T-cell (primary cell): Measurements from ENCODE around the gene OR2T29. TPM values are rescaled to one million over a fixed set of nuclear protein-coding genes. Genes with fewer than 3 reads are reported as not detected.
"Not testable (repeated sequence)": the region's sequence is repeated elsewhere in the genome, so short reads cannot be mapped to it uniquely, and the experiment has no call there.

Source experiments
- ATAC-seq, 4 experiments: fragments of 200-7000 bp in 3 of 4; fragments of 150-1000 bp in 1 of 4; cut with Tn5 transposase; replicated peaks in 1 of 4; 1 replicate in 3 of 4; 2 replicates in 1 of 4; pipeline ENCODE4 v1.10.0; 2021; ENCODE audit warnings: moderate library complexity in 3 of 4, mild to moderate bottlenecking in 2 of 4, moderate number of reproducible peaks in 1 of 4
- CTCF ChIA-PET, 2 donors: fragments of 300-600 bp; sonication (Branson Sonifier 250); formaldehyde crosslinking; loops; one replicate each; lab custom pipeline; 2022; ENCODE audit warnings: antibody characterized with exemption in 2 of 2; lab: Charles Lee
- POLR2A ChIA-PET, 2 donors: fragments of 300-600 bp; sonication (Branson Sonifier 250); formaldehyde crosslinking; loops; one replicate each; lab custom pipeline; 2022; ENCODE audit warnings: antibody characterized with exemption in 2 of 2; lab: Charles Lee
- DNase-seq, 35 experiments: peaks; one replicate each; pipeline versions ENCODE4 v3.0.0 to v3.0.0-alpha.2; 2013 to 2023
- H3K27ac ChIP-seq: one replicate; pipeline ENCODE4 v1.5.1; 2013; ENCODE audit warnings: low read length
- H3K27me3 ChIP-seq, 2 experiments: replicated peaks in 1 of 2; 1 replicate in 1 of 2; 2 replicates in 1 of 2; pipeline versions ENCODE4 v1.6.1 to v1.7.0; 2013; ENCODE audit warnings: low read length in 1 of 2, mixed read lengths in 1 of 2; ENCODE audit not compliant: control insufficient read depth in 2 of 2, insufficient read depth in 2 of 2; ENCODE audit errors: extremely low read depth in 1 of 2
- H3K36me3 ChIP-seq, 2 donors: 1 replicate in 1 of 2; 2 replicates in 1 of 2; pipeline versions ENCODE4 v1.6.1 to v1.7.0; 2013; ENCODE audit warnings: low read length in 1 of 2; ENCODE audit not compliant: control insufficient read depth in 2 of 2, insufficient read depth in 1 of 2; ENCODE audit errors: extremely low read depth in 1 of 2
- H3K4me1 ChIP-seq, 2 experiments: 1 replicate in 1 of 2; 2 replicates in 1 of 2; pipeline versions ENCODE4 v1.6.1 to v1.7.0; 2013; ENCODE audit warnings: low read length in 2 of 2, mixed read lengths in 1 of 2; ENCODE audit not compliant: insufficient read depth in 2 of 2, control insufficient read depth in 1 of 2; ENCODE audit errors: extremely low read depth in 1 of 2
- H3K4me3 ChIP-seq, 2 donors: 1 replicate in 1 of 2; 2 replicates in 1 of 2; pipeline versions ENCODE4 v1.5.1 to v1.7.0; 2013; ENCODE audit warnings: mild to moderate bottlenecking in 2 of 2, low read length in 1 of 2, moderate library complexity in 1 of 2; ENCODE audit not compliant: control insufficient read depth in 1 of 2; ENCODE audit errors: extremely low read depth in 1 of 2
- H3K9me3 ChIP-seq: 2 replicates; pipeline ENCODE4 v1.7.0; 2013
- H3K27ac Mint-ChIP-seq, 2 donors: one replicate each; pipeline ENCODE4 v1.8.0; 2020 to 2021; ENCODE audit warnings: mild to moderate bottlenecking in 2 of 2, mixed read lengths in 2 of 2
- H3K27me3 Mint-ChIP-seq, 2 donors: one replicate each; pipeline ENCODE4 v1.8.0; 2021 to 2022; ENCODE audit warnings: mixed read lengths in 2 of 2
- H3K36me3 Mint-ChIP-seq: one replicate; pipeline ENCODE4 v1.8.0; 2021; ENCODE audit warnings: mixed read lengths
- H3K4me1 Mint-ChIP-seq, 3 donors: one replicate each; pipeline ENCODE4 v1.8.0; 2020 to 2022; ENCODE audit warnings: mixed read lengths in 3 of 3, mild to moderate bottlenecking in 1 of 3
- H3K4me3 Mint-ChIP-seq, 3 donors: one replicate each; pipeline ENCODE4 v1.8.0; 2020 to 2022; ENCODE audit warnings: mild to moderate bottlenecking in 3 of 3, mixed read lengths in 3 of 3, moderate library complexity in 3 of 3
- H3K9me3 Mint-ChIP-seq, 3 donors: one replicate each; pipeline ENCODE4 v1.8.0; 2020 to 2022; ENCODE audit warnings: mixed read lengths in 3 of 3
- WGBS: methylation state at CpG from one replicate; pipeline ENCODE4 v1.1.5; 2013; ENCODE audit warnings: missing lambda C conversion rate; ENCODE audit not compliant: insufficient coverage; 5-methylcytosine and 5-hydroxymethylcytosine counted together
- total RNA-seq, 35 experiments: library from RNA in 6 of 35; stranded (reverse) in 6 of 35; fragments of 120-200 nt in 1 of 35; gene quantifications; one replicate each; pipeline versions ENCODE4 v1.2.1 to v1.2.4 and lab custom pipeline; 2013 to 2026

Gene OR2T29
- total RNA-seq, 5 donors from 2014 or later (not counting 1 experiment from before 2014, with no cell fraction given), result not detected

- DNase-seq, H3K4me3 Mint-ChIP-seq, H3K4me1 Mint-ChIP-seq, POLR2A ChIA-PET, H3K27me3 ChIP-seq, H3K9me3 ChIP-seq, H3K36me3 ChIP-seq, CTCF ChIA-PET, H3K4me3 ChIP-seq, H3K27ac ChIP-seq, H3K27ac Mint-ChIP-seq, ATAC-seq, H3K27me3 Mint-ChIP-seq, H3K9me3 Mint-ChIP-seq, H3K36me3 Mint-ChIP-seq, H3K4me1 ChIP-seq: not testable (repeated sequence)
- no CpG with 5 or more reads among the region's 3 CpGs for WGBS
Observed at GRCh38 chr1:248574657-248575056, 12.1 kb upstream of the OR2T29 start, which contains the start of gene OR2T34. Gene OR2T34, minus strand, starts transcription at chr1:248574757. Its CDS starts 0 bp downstream, at chr1:248574757.

- POLR2A ChIA-PET, H3K9me3 Mint-ChIP-seq: not testable (repeated sequence)
Observed at GRCh38 chr1:248573856-248574255, 11.3 kb upstream of the OR2T29 start.

GRCh38 chr1:248572049-248572448 is 9.5 kb upstream of the OR2T29 start:
- CTCF ChIA-PET, H3K27ac Mint-ChIP-seq, H3K27me3 Mint-ChIP-seq, H3K4me3 Mint-ChIP-seq, H3K27me3 ChIP-seq, H3K36me3 ChIP-seq, H3K9me3 Mint-ChIP-seq, H3K36me3 Mint-ChIP-seq, H3K27ac ChIP-seq, H3K4me3 ChIP-seq, H3K4me1 ChIP-seq, H3K9me3 ChIP-seq, POLR2A ChIA-PET, ATAC-seq, DNase-seq: not testable (repeated sequence)
- WGBS, result no CpG with 5 or more reads among the region's 1 CpG
- peaks cover 3 to 17% (median 14%) of the 10 kb centered on the region in 3 donors for H3K4me1 Mint-ChIP-seq

More at GRCh38 chr1:248573856-248574255, 11.3 kb upstream of the OR2T29 start:
- H3K27me3 ChIP-seq, CTCF ChIA-PET, H3K27ac Mint-ChIP-seq, ATAC-seq, H3K9me3 ChIP-seq, H3K36me3 ChIP-seq, H3K4me3 ChIP-seq, H3K4me1 ChIP-seq, H3K36me3 Mint-ChIP-seq, H3K4me3 Mint-ChIP-seq, DNase-seq, H3K27ac ChIP-seq, H3K27me3 Mint-ChIP-seq: not testable (repeated sequence)
- peaks cover 3 to 13% (median 13%) of the 10 kb centered on the region in 3 donors for H3K4me1 Mint-ChIP-seq
- no CpG with 5 or more reads among the region's 8 CpGs for WGBS

GRCh38 chr1:248570811-248571210 is 8.2 kb upstream of the OR2T29 start:
- WGBS, result no CpG with 5 or more reads among the region's 3 CpGs
- H3K9me3 Mint-ChIP-seq, H3K27me3 Mint-ChIP-seq, H3K4me3 ChIP-seq, H3K36me3 ChIP-seq, CTCF ChIA-PET, ATAC-seq, H3K27me3 ChIP-seq, H3K27ac ChIP-seq, POLR2A ChIA-PET, H3K27ac Mint-ChIP-seq, DNase-seq, H3K9me3 ChIP-seq, H3K36me3 Mint-ChIP-seq, H3K4me1 ChIP-seq: not testable (repeated sequence)
- Mint-ChIP-seq H3K4me1 (peaks cover 8 to 21% (median 19%) of the 10 kb centered on the region in 3 donors), H3K4me3 (peak overlapping the region in 1 of 3 donors; percentile 30)

GRCh38 chr1:248569049-248569448 is 6.5 kb upstream of the OR2T29 start:
- CTCF ChIA-PET, H3K4me3 ChIP-seq, H3K27me3 Mint-ChIP-seq, POLR2A ChIA-PET, ATAC-seq, H3K27ac Mint-ChIP-seq, H3K4me3 Mint-ChIP-seq, H3K4me1 ChIP-seq, H3K9me3 ChIP-seq, H3K36me3 ChIP-seq, H3K27ac ChIP-seq, H3K36me3 Mint-ChIP-seq, H3K27me3 ChIP-seq, H3K9me3 Mint-ChIP-seq, DNase-seq: not testable (repeated sequence)
- peaks cover 10 to 27% (median 25%) of the 10 kb centered on the region in 3 donors for H3K4me1 Mint-ChIP-seq
- WGBS, result no CpG with 5 or more reads among the region's 2 CpGs

GRCh38 chr1:248565530-248566373 is 3.2 kb upstream of the OR2T29 start:
- Histone ChIP-seq H3K4me3 (peak overlapping the region in 1 of 2 donors; percentile 15), H3K27ac (peak overlapping the region; percentile 29)
- H3K36me3 ChIP-seq, POLR2A ChIA-PET, H3K9me3 ChIP-seq, H3K36me3 Mint-ChIP-seq, H3K4me1 ChIP-seq, H3K9me3 Mint-ChIP-seq, CTCF ChIA-PET, H3K27me3 ChIP-seq, H3K27me3 Mint-ChIP-seq: not testable (repeated sequence)
- WGBS, result 4% methylated on average over 4 of the region's 11 CpGs
- Mint-ChIP-seq H3K4me1 (peaks cover 10 to 24% (median 23%) of the 10 kb centered on the region in 3 donors), H3K4me3 (peak overlapping the region; percentile 73 to 90 (median 86)), H3K27ac (peak overlapping the region; percentile 97)
- DNase-seq (peak in 13 of 35 experiments; percentile 1 to 51 (median 7)), ATAC-seq (peak; percentile 89 to 94 (median 90))
